ENCODE measurements around the gene AP2M1.

AP2M1 gene

DNA sequence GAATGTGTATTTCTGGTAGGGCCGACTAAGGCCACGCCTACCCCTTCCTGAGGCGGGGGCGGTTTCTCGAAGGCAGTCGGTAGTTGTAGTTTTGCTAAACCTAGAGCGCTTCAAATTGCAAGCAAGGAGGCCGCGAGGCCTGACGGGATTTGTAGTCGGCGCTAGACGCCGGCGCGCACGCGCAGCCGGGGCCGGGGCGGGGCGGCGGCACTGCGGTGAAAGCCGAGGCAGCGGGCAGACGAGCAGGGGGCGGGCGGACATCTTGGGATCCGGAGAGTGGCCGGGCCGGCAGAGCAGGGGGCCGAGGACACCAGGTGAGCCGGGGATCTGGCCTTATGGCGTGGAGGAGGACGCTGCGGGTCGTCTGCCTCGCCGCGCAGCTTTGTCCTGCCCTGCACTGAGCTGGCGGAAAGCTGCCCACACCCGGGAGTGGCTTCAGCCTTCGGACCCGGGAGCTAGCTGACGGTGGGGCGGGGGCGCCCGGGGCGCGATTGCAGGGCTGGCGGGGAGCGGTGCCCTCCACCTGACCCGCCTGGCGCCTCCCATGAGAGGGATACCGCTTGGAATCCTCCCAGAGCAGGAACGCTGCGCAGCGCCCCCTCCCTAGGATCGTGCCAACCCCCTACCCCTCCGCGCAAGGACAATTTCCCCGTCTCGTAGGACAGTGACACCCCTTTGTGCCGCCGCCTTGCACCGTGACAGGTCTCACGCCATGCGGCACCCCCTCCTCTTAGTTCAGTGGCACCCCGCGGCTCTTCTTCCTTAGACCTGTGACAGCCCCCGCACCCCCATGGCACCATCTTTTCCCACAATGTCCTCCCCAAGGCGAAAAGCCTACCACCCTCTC is at the start of gene AP2M1:
Gene AP2M1 (plus strand): TSS at position 210 of the 847 bp plus-strand sequence. CDS start 2,139 bp downstream, outside the sequence.
- peak within 1 kb of the TSS; percentile 88 for H3K27ac Mint-ChIP-seq
- no peaks in the 10 kb centered on the region for H3K27me3 Mint-ChIP-seq
- peak; percentile 97 for ATAC-seq (ENCODE audit: low read depth)
- peaks cover 18% of the 10 kb centered on the region for H3K36me3 Mint-ChIP-seq
- peak; percentile 97 to 98 for DNase-seq (ENCODE audit: low spot score in 2 of 2)
- peaks cover 17% of the 10 kb centered on the region for H3K4me1 Mint-ChIP-seq
- no peaks in the 10 kb centered on the region for H3K9me3 Mint-ChIP-seq
- H3K4me3 Mint-ChIP-seq, result peak within 1 kb of the TSS; percentile 98

DNA sequence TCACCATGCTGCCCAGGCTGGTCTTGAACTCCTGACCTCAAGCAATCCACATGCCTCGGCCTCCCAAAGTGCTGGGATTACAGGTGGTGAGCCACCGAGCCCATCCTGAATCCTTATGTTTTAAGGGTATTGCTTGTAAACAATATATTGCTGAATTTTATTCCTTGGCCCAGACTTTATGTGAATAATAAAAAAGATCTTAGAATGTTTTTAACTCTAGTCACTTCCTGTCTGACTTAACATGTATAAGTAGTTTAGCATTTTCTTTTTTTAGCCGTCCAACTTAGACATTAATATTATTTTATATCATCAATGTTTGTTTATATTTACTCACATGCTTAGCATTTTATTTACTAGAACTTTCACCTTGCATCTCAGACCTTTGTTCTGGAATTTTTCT is 48.6 kb upstream of the AP2M1 start:
- Mint-ChIP-seq H3K36me3 (no peaks in the 10 kb centered on the region), H3K9me3 (no peaks in the 10 kb centered on the region), H3K4me1 (no peaks in the 10 kb centered on the region), H3K27me3 (peaks cover 2% of the 10 kb centered on the region), H3K4me3 (no peak overlapping the region), H3K27ac (no peak overlapping the region)
- ATAC-seq (ENCODE audit: low read depth), result no peak
- DNase-seq (ENCODE audit: low spot score in 2 of 2), result no peak

DNA sequence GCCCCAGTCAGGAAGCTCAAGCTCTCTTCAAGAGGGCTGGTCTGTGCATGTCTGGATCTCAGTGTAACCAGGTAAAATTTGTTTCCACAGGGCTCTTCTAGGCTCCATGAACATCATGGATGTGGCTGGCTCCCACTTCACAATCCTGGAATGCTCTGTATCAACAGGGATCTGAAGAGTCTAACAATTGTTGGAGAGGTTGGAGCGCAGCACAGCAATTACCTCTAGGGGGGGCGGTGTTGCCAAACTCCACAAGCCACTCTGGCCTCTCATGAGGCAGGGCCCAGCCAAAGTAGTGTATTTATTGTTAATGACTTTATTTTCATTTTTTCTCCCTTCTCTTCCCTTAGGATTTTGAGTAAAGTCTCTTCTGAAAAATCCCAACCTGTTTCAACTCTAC is 45.6 kb upstream of the AP2M1 start:
- H3K27me3 Mint-ChIP-seq, result no peaks in the 10 kb centered on the region
- H3K36me3 Mint-ChIP-seq, result no peaks in the 10 kb centered on the region
- H3K27ac Mint-ChIP-seq, result no peak overlapping the region
- no peaks in the 10 kb centered on the region for H3K9me3 Mint-ChIP-seq
- peaks cover 3% of the 10 kb centered on the region for H3K4me1 Mint-ChIP-seq
- no peak overlapping the region for H3K4me3 Mint-ChIP-seq
- no peak for ATAC-seq (ENCODE audit: low read depth)
- DNase-seq (ENCODE audit: low spot score in 2 of 2), result no peak

DNA sequence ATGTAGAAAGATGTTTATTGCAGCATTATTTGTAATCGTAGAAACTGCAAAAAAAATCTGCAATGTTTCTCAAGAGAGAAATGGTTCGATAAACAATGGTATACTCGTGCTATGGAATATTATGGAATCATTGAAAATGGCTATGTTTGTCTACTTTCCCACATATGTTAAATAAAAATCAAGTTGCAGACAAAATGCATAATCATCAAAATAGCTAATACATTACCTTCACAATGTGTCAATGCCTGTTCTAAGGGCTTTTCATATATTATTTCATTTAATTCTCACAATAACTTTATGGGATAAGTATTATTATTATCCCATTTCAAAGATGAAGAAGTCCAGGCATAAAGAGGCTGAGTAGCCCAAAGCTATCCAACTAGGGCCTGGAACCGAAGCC is 41.7 kb upstream of the AP2M1 start:
- H3K9me3 Mint-ChIP-seq, result no peaks in the 10 kb centered on the region
- ATAC-seq (ENCODE audit: low read depth), result no peak
- peaks cover 28% of the 10 kb centered on the region for H3K4me1 Mint-ChIP-seq
- no peaks in the 10 kb centered on the region for H3K27me3 Mint-ChIP-seq
- H3K4me3 Mint-ChIP-seq, result no peak overlapping the region
- peaks cover 4% of the 10 kb centered on the region for H3K36me3 Mint-ChIP-seq
- H3K27ac Mint-ChIP-seq, result no peak overlapping the region
- no peak for DNase-seq (ENCODE audit: low spot score in 2 of 2)

DNA sequence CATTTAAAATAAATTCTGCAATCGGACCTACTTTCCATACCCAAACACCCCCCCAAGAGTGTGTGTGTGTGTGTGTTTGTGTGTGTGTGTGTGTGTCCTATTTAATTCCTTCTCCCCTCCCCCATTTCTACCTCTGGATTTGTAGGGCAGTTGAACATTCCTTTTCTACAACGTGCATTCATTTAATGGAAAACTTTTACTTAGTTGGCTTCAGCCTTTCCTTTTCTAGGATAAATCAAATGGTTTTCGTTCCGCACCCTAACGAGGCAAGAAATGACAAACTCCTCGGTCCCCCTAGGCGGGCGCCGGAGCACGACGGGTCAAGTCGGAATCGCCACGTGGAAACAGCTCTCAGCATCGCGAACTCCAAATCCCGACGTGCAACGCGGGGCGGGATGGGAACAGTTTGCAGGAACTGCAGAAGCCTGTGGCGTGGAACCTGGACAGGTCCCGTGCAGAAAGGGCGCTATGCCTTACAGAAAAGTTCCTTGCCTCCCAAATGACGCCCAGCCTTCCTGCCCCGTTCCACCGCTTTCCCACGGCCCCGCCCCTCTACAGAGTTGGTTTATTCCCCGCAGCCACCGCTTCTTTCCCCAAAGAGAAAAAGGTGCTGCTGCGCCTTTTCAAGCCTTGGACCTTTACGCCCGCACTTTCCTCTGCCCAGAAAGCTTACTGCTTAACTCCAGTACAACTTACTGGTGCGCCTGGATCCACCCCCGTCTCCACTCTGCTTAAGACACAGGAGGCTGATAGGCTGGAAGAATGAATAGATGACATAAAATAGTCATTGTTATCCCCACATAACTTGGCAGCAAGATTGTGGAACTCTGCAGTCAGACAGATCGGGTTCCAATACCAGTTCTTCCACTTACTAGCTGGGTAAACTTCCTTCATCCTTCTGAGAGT is 40.6 kb upstream of the AP2M1 start:
- DNase-seq (ENCODE audit: low spot score in 2 of 2) (no peak), ATAC-seq (ENCODE audit: low read depth) (no peak)
- Mint-ChIP-seq H3K9me3 (no peaks in the 10 kb centered on the region), H3K27ac (peak overlapping the region; percentile 90), H3K4me3 (peak overlapping the region; percentile 91), H3K27me3 (no peaks in the 10 kb centered on the region), H3K4me1 (peaks cover 28% of the 10 kb centered on the region), H3K36me3 (peaks cover 4% of the 10 kb centered on the region)

DNA sequence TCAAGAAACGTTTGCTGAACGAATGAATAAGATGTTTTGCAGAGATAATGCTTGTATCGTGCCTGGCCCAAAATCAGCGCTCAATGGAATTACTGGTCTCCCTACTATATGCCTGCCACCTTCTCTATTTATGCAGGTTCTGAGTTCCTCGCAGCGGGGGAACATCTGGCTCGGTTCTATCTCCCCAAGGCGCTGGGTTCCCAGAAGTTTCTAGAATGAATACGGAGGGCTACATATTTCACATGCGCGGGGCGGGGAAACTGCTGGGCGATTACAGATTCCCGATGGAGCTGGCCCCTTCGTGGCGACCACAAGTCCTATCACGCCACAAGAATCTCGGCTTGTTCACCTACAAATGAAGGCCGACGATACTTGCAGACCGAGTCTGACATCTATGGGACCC is 39.9 kb upstream of the AP2M1 start:
- Mint-ChIP-seq H3K4me3 (peak overlapping the region; percentile 91), H3K9me3 (no peaks in the 10 kb centered on the region), H3K27ac (peak overlapping the region; percentile 90), H3K4me1 (peaks cover 28% of the 10 kb centered on the region), H3K27me3 (no peaks in the 10 kb centered on the region), H3K36me3 (peaks cover 4% of the 10 kb centered on the region)
- ATAC-seq (ENCODE audit: low read depth) (peak; percentile 18), DNase-seq (ENCODE audit: low spot score in 2 of 2) (no peak)

DNA sequence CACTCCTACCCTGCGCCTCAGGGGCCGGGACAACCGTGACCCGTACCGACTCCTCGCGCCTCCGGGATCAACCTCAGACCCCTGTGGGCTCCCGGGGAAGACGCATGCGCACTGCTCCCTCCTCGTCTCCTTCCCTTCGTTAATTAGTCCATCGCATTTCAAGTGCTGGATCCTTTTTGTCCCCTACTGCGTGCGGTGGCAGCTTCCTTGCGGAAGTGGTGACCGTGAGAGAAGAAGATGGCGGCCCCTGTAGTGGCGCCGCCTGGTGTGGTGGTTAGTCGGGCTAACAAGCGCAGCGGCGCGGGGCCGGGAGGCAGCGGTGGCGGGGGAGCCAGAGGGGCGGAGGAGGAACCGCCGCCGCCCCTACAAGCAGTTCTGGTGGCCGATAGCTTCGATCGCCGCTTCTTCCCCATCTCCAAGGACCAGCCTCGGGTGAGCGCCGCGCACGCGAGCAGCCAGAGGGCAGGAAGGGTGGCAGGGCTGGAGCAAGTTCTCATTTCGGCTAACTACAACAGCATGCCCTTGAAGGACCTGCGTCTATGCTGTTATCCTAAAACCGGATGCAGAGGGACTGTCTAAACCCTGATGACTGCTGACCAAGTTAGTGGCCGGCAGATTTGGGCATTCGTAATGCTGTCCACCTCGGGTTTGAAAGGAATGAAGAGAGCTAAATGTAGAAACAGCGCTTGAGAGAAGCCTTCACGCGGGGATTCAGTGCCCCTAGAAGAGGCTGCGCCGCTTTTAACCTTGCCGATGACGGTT is 39.3 kb upstream of the AP2M1 start, which contains the start of gene EIF2B5:
Gene EIF2B5 (plus strand): TSS at position 210 of the 762 bp plus-strand sequence. CDS start 28 bp downstream, at position 238.
- Mint-ChIP-seq H3K4me3 (peak within 1 kb of the TSS; percentile 91), H3K4me1 (peaks cover 28% of the 10 kb centered on the region), H3K27me3 (no peaks in the 10 kb centered on the region), H3K36me3 (peaks cover 6% of the 10 kb centered on the region), H3K27ac (peak within 1 kb of the TSS; percentile 90), H3K9me3 (no peaks in the 10 kb centered on the region)
- DNase-seq (ENCODE audit: low spot score in 2 of 2) (peak; percentile 65 to 78), ATAC-seq (ENCODE audit: low read depth) (peak; percentile 89)

DNA sequence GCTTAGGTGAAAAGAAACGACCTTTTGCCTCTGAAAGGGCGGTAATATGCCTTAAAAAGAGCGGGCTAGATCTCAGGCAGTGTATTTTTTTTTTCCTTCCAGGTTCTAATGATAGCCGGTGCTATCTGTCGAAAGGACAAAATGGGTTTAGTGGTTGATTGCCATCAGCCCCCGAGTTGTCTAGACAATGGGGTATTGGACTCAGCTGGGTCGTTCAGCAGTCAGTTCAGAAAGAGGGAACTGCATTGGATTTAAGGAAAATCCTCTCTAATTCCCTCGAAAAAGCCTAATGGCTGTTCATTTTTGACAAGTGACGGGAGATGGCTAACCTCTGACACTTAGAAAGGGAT is 38.8 kb upstream of the AP2M1 start:
- Mint-ChIP-seq H3K36me3 (peaks cover 9% of the 10 kb centered on the region), H3K4me3 (peak overlapping the region; percentile 91), H3K27me3 (no peaks in the 10 kb centered on the region), H3K4me1 (peaks cover 28% of the 10 kb centered on the region), H3K27ac (peak overlapping the region; percentile 90), H3K9me3 (no peaks in the 10 kb centered on the region)
- ATAC-seq (ENCODE audit: low read depth) (no peak), DNase-seq (ENCODE audit: low spot score in 2 of 2) (no peak)

DNA sequence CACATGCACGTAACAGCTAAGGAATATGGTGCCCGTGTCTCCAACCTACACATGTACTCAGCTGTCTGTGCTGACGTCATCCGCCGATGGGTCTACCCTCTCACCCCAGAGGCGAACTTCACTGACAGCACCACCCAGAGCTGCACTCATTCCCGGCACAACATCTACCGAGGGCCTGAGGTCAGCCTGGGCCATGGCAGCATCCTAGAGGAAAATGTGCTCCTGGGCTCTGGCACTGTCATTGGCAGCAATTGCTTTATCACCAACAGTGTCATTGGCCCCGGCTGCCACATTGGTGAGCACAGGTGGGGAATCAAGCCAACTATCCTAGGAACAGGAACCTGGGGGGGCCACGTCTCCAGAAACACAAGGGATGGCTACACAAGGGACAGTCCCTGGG is 34.2 kb upstream of the AP2M1 start:
- Mint-ChIP-seq H3K27ac (no peak overlapping the region), H3K4me3 (no peak overlapping the region), H3K36me3 (peaks cover 26% of the 10 kb centered on the region), H3K4me1 (peaks cover 22% of the 10 kb centered on the region), H3K27me3 (no peaks in the 10 kb centered on the region), H3K9me3 (no peaks in the 10 kb centered on the region)
- DNase-seq (ENCODE audit: low spot score in 2 of 2) (no peak), ATAC-seq (ENCODE audit: low read depth) (no peak)

DNA sequence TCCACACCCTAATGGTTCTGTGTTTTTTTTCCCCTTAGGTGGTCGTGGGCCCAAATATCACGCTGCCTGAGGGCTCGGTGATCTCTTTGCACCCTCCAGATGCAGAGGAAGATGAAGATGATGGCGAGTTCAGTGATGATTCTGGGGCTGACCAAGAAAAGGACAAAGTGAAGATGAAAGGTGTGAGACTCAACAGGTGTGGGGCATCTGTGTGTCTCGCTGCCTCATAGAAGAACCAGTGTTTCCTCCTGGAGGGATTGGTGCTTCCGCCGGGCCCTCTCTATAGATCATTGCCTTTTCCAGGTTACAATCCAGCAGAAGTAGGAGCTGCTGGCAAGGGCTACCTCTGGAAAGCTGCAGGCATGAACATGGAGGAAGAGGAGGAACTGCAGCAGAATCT is 32.5 kb upstream of the AP2M1 start:
- H3K27ac Mint-ChIP-seq, result no peak overlapping the region
- no peak for DNase-seq (ENCODE audit: low spot score in 2 of 2)
- no peak overlapping the region for H3K4me3 Mint-ChIP-seq
- no peaks in the 10 kb centered on the region for H3K27me3 Mint-ChIP-seq
- peaks cover 26% of the 10 kb centered on the region for H3K36me3 Mint-ChIP-seq
- ATAC-seq (ENCODE audit: low read depth), result no peak
- H3K4me1 Mint-ChIP-seq, result peaks cover 6% of the 10 kb centered on the region
- no peaks in the 10 kb centered on the region for H3K9me3 Mint-ChIP-seq

DNA sequence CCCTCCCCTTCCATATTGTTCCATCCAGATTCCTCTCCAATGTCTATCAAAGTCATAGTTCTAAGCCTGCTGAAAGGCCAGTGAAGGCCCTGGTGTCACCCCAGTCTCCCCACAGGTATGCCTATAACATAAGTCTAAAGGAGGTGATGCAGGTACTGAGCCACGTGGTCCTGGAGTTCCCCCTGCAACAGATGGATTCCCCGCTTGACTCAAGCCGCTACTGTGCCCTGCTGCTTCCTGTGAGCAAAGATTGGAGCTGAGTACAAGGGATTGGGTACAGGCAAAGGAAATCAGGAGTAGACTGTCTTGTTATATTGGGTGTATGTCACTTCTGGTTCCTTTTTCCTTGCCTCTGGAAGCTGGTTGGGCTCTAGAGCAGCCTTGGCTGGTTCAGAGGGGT is 31.3 kb upstream of the AP2M1 start:
- no peaks in the 10 kb centered on the region for H3K9me3 Mint-ChIP-seq
- peaks cover 2% of the 10 kb centered on the region for H3K4me1 Mint-ChIP-seq
- ATAC-seq (ENCODE audit: low read depth), result peak; percentile 53
- no peak overlapping the region for H3K4me3 Mint-ChIP-seq
- peaks cover 21% of the 10 kb centered on the region for H3K36me3 Mint-ChIP-seq
- no peak overlapping the region for H3K27ac Mint-ChIP-seq
- no peak for DNase-seq (ENCODE audit: low spot score in 2 of 2)
- H3K27me3 Mint-ChIP-seq, result no peaks in the 10 kb centered on the region

DNA sequence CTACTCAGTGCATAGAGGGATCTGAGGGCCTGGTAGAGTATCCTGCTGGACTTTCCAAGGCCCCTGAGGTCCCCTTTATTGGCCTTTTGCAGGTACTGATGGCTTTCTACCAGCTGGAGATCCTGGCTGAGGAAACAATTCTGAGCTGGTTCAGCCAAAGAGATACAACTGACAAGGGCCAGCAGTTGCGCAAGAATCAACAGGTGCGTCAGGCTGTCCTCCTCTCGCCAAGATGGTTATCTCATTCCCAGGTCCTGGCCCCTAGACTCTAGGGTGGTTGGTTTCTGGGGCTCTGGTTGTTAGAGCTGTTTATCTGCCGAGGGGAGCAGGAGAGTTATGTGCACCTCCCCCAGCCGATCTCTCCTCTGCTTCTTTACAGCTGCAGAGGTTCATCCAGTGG is 30.1 kb upstream of the AP2M1 start:
- Mint-ChIP-seq H3K4me1 (peaks cover 2% of the 10 kb centered on the region), H3K36me3 (peaks cover 21% of the 10 kb centered on the region), H3K27ac (no peak overlapping the region)

DNA sequence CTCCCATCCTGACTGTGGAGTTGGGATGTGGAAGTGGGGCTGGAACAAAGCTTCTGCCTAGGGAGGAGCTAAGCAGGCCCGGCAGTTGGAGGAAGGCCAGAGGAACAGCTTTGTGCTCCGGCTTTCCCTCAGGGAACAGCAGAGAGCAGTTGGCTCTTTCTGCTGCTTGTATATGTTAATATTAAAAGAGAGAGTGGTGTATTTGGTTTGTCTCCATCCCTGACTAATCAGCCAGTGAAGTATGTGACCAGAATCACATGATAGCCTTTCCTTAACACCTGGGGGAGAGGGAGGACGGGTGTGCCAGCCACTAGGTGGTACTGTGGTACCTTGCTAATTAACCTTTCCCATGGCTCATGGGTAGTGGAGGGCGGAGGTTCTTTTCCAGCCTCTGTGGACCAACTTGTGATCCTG is 29.5 kb upstream of the AP2M1 start:
- peak in 1 of 2 donors; percentile 25 for DNase-seq (ENCODE audit: low spot score in 2 of 2)
- peaks cover 21% of the 10 kb centered on the region for H3K36me3 Mint-ChIP-seq
- H3K4me3 Mint-ChIP-seq, result no peak overlapping the region
- no peak overlapping the region for H3K27ac Mint-ChIP-seq
- no peaks in the 10 kb centered on the region for H3K9me3 Mint-ChIP-seq
- ATAC-seq (ENCODE audit: low read depth), result peak; percentile 91
- H3K27me3 Mint-ChIP-seq, result no peaks in the 10 kb centered on the region
- peaks cover 2% of the 10 kb centered on the region for H3K4me1 Mint-ChIP-seq

More for the DNA sequence above, 30.1 kb upstream of the AP2M1 start:
- DNase-seq (ENCODE audit: low spot score in 2 of 2), result no peak
- Mint-ChIP-seq H3K9me3 (no peaks in the 10 kb centered on the region), H3K4me3 (no peak overlapping the region), H3K27me3 (no peaks in the 10 kb centered on the region)
- ATAC-seq (ENCODE audit: low read depth), result no peak

All from memory B cell (primary cell).